PC-3 (cell line): ENCODE data around the gene GRIP1. TPM values are rescaled to one million over a fixed set of nuclear protein-coding genes. Genes with fewer than 3 reads are reported as not detected.

Experiments used
- ATAC-seq: fragments of 200-7000 bp; cut with Tn5 transposase; 2 replicates; pipeline ENCODE4 v1.9.1; 2020; ENCODE audit warnings: mild to moderate bottlenecking, moderate library complexity
- BruUV-seq: library from RNA; stranded (reverse); fragments of 400-500 nt; replicated peaks from 2 replicates; lab custom pipeline; 2021; lab: Mats Ljungman, UMichigan
- CTCF ChIA-PET: fragments of 300-600 bp; sonication (Branson Sonifier 250); formaldehyde crosslinking; loops from one replicate; lab custom pipeline; 2022; ENCODE audit warnings: antibody characterized with exemption; lab: Charles Lee
- POLR2A ChIA-PET: fragments of 300-600 bp; sonication (Branson Sonifier 250); formaldehyde crosslinking; loops from one replicate; lab custom pipeline; 2022; ENCODE audit warnings: antibody characterized with exemption; ENCODE audit not compliant: unreplicated experiment; lab: Charles Lee
- DNase-seq: peaks from one replicate; pipeline ENCODE4 v3.0.0-alpha.2; 2015
- H2AFZ ChIP-seq: fragments of 300-600 bp; sonication (generic); 2 replicates; pipeline ENCODE4 v1.6.0; 2016; ENCODE audit warnings: antibody characterized with exemption, low read length
- H3F3A ChIP-seq: fragments of 300-600 bp; sonication (generic); one replicate; pipeline ENCODE4 v1.6.0; 2017; ENCODE audit warnings: antibody characterized with exemption, low read length, control low read depth, mild to moderate bottlenecking; ENCODE audit not compliant: unreplicated experiment
- H3K27ac ChIP-seq: fragments of 300-600 bp; sonication (generic); 2 replicates; pipeline ENCODE4 v1.5.1; 2016; ENCODE audit warnings: mild to moderate bottlenecking, low read length
- H3K27me3 ChIP-seq: fragments of 300-600 bp; sonication (generic); 2 replicates; pipeline ENCODE4 v1.6.1; 2016; ENCODE audit warnings: low read length, mixed read lengths
- H3K36me3 ChIP-seq: fragments of 300-600 bp; sonication (generic); 2 replicates; pipeline ENCODE4 v1.6.1; 2016; ENCODE audit warnings: low read depth, mixed run types, low read length, mixed read lengths
- H3K4me1 ChIP-seq: fragments of 300-600 bp; sonication (generic); 2 replicates; pipeline ENCODE4 v1.5.1; 2016; ENCODE audit warnings: low read length; ENCODE audit not compliant: insufficient read depth
- H3K4me2 ChIP-seq: fragments of 300-600 bp; sonication (generic); 2 replicates; pipeline ENCODE4 v1.6.0; 2016; ENCODE audit warnings: low read length
- H3K4me3 ChIP-seq: fragments of 300-600 bp; sonication (generic); 2 replicates; pipeline ENCODE4 v1.5.1; 2016; ENCODE audit warnings: mild to moderate bottlenecking, low read length, mixed read lengths
- H3K79me2 ChIP-seq: fragments of 300-600 bp; sonication (generic); 2 replicates; pipeline ENCODE4 v1.6.1; 2017; ENCODE audit warnings: low read length, mixed read lengths
- H3K9ac ChIP-seq: fragments of 300-600 bp; sonication (generic); 2 replicates; pipeline ENCODE4 v1.6.0; 2016; ENCODE audit warnings: mild to moderate bottlenecking, low read length
- H3K9me2 ChIP-seq: fragments of 300-600 bp; sonication (generic); replicated peaks from 2 replicates; pipeline ENCODE4 v1.6.1; 2016; ENCODE audit warnings: mixed run types, low read length, mixed read lengths
- H3K9me3 ChIP-seq: fragments of 300-600 bp; sonication (generic); 2 replicates; pipeline ENCODE4 v1.6.1; 2016; ENCODE audit warnings: low read length, mixed read lengths
- H4K20me1 ChIP-seq: fragments of 300-600 bp; sonication (generic); 2 replicates; pipeline ENCODE4 v1.6.1; 2016; ENCODE audit warnings: low read length, mixed read lengths
- CTCF ChIP-seq: fragments of 300-600 bp; sonication (generic); conservative IDR thresholded peaks from 2 replicates; pipeline ENCODE4 v1.5.1; 2017; ENCODE audit warnings: antibody characterized with exemption, low read depth, mild to moderate bottlenecking, low read length
- EZH2 ChIP-seq: fragments of 300-600 bp; sonication (generic); IDR thresholded peaks from one replicate; pipeline ENCODE4 v1.6.1; 2017; ENCODE audit warnings: antibody characterized with exemption, mild to moderate bottlenecking, low read length; ENCODE audit not compliant: unreplicated experiment
- EZH2phosphoT487 ChIP-seq: fragments of 300-600 bp; sonication (generic); IDR thresholded peaks from 2 replicates; pipeline ENCODE4 v1.6.1; 2018; ENCODE audit warnings: mild to moderate bottlenecking, antibody characterized with exemption, low read length, borderline replicate concordance
- intact Hi-C: fragments of 100-400 bp; cut with micrococcal nuclease; formaldehyde crosslinking; loops from 2 replicates; pipeline ENCODE4 v1.9.0; 2023
- total RNA-seq: library from RNA; depleted of rRNA; stranded (reverse); fragments of >200 nt; gene quantifications from 2 replicates; pipeline ENCODE4 v1.2.3, GENCODE V29; 2014

The GRIP1 gene
- total RNA-seq, 1 experiment from 2014 or later = 2.0 TPM

GRCh38 chr12:66428870-66429269, 250.0 kb downstream of the GRIP1 start:
- Histone ChIP-seq H4K20me1 (no peaks in the 10 kb centered on the region), H3K27me3 (no peaks in the 10 kb centered on the region), H3K9me3 (no peaks in the 10 kb centered on the region), H3K4me2 (no peak overlapping the region), H3F3A (no peaks in the 10 kb centered on the region), H3K79me2 (no peaks in the 10 kb centered on the region), H3K27ac (no peak overlapping the region), H3K9me2 (no peaks in the 10 kb centered on the region), H2AFZ (no peak overlapping the region), H3K36me3 (no peaks in the 10 kb centered on the region), H3K4me1 (no peaks in the 10 kb centered on the region), H3K9ac (no peak overlapping the region), H3K4me3 (no peak overlapping the region)
- intact Hi-C loops = loop anchor here (10.0 kb wide), 1 partner anchor 266 kb away; no protein-coding TSS in a partner anchor
- DNase-seq = no peak
- POLR2A ChIA-PET = no interaction called here
- BruUV-seq = no TSS peak
- TF ChIP-seq EZH2phosphoT487 (no peak), EZH2 (no peak), CTCF (no peak)
- no peak for ATAC-seq
- CTCF ChIA-PET = no interaction called here

DNA sequence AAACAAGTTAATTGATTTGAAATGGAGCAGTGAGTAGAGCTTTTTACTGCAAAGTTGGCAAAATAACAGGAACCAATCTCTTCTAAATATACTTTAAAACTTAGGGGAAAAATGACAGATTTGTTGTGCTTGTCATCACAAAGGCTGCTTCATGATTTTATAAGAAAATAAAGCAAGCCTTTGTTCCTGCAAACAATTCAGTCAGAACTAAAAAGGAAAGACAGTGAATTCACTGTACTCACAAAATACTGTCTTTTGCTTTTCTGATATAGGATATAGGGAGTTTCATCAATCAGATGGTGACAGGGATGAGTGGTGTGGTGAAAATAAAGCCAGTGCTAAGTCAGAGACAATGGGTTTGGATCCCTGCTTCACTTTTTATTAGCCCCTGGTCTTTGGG, 250.6 kb downstream of the GRIP1 start:
- Histone ChIP-seq H3K36me3 (no peaks in the 10 kb centered on the region), H3F3A (no peaks in the 10 kb centered on the region), H3K4me2 (no peak overlapping the region), H2AFZ (no peak overlapping the region), H3K4me1 (no peaks in the 10 kb centered on the region), H3K27ac (no peak overlapping the region), H3K9me3 (no peaks in the 10 kb centered on the region), H3K79me2 (no peaks in the 10 kb centered on the region), H3K4me3 (no peak overlapping the region), H3K9ac (no peak overlapping the region), H3K27me3 (no peaks in the 10 kb centered on the region), H4K20me1 (no peaks in the 10 kb centered on the region), H3K9me2 (no peaks in the 10 kb centered on the region)
- no peak for DNase-seq
- ATAC-seq = no peak
- intact Hi-C loops = loop anchor here (10.0 kb wide), 1 partner anchor 267 kb away; no protein-coding TSS in a partner anchor
- TF ChIP-seq CTCF = no peak
- no peak for TF ChIP-seq EZH2
- no peak for TF ChIP-seq EZH2phosphoT487
- ChIA-PET CTCF (no interaction called here), POLR2A (no interaction called here)
- no TSS peak for BruUV-seq

DNA sequence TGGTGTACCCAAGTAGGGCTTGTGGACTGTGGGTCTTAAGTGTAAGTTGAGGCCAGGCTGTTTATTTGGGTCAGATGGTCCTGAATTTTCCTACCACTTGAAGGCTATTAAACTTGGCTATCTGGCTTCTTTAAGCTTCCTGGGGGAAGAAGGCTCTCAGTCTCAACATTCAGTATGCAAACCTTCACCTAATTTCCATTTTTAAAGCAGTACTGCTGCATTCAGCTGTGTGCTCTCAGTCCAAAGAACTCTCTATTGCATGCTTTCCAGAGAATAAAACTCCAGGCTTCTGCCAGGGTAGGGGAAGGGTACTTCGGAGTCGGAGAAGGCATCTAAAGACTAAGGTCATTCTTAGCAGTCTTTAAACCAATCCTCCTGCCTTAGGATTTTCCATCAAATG, 252.2 kb downstream of the GRIP1 start:
- CTCF ChIA-PET = no interaction called here

More for the DNA sequence above, 252.2 kb downstream of the GRIP1 start:
- Histone ChIP-seq H3K9me2 (no peaks in the 10 kb centered on the region), H3K4me2 (no peak overlapping the region), H3K9me3 (no peaks in the 10 kb centered on the region), H3K27me3 (no peaks in the 10 kb centered on the region), H4K20me1 (no peaks in the 10 kb centered on the region), H3K9ac (no peak overlapping the region), H3K79me2 (no peaks in the 10 kb centered on the region), H3F3A (no peaks in the 10 kb centered on the region), H2AFZ (no peak overlapping the region), H3K27ac (no peak overlapping the region), H3K36me3 (no peaks in the 10 kb centered on the region), H3K4me3 (no peak overlapping the region), H3K4me1 (no peaks in the 10 kb centered on the region)
- BruUV-seq = no TSS peak
- no peak for ATAC-seq
- POLR2A ChIA-PET = no interaction called here
- TF ChIP-seq CTCF = no peak
- no peak for TF ChIP-seq EZH2
- TF ChIP-seq EZH2phosphoT487 = no peak
- DNase-seq = no peak
- intact Hi-C loops = loop anchor here (10.0 kb wide), 1 partner anchor 268 kb away; no protein-coding TSS in a partner anchor
